Measurements from ENCODE around the gene TNS3. TPM values are rescaled to one million over a fixed set of nuclear protein-coding genes. Genes with fewer than 3 reads are reported as not detected.

TNS3 gene
- total RNA-seq, 1 experiment from 2014 or later, result 533 TPM

GRCh38 chr7:47540387-47541350 lies 41.2 kb downstream of the TNS3 start:
- H3K4me1 ChIP-seq (ENCODE audit: control insufficient read depth, insufficient read depth, low read length), result peaks cover 90% of the 10 kb centered on the region
- H3K36me3 ChIP-seq (ENCODE audit: control insufficient read depth, insufficient read depth, low read length), result no peaks in the 10 kb centered on the region
- H3K27ac ChIP-seq (ENCODE audit: low read length), result peak overlapping the region; percentile 99
- ATAC-seq (no peak), DNase-seq (ENCODE audit: low read depth, low spot score) (no peak)
- H3K9me3 ChIP-seq (ENCODE audit: control insufficient read depth, insufficient read depth, low read depth, low read length), result no peaks in the 10 kb centered on the region
- ChIA-PET POLR2A (interaction anchor here (0.6 kb wide), 1 partner anchor 20 kb away, joined by 7 read pairs; no protein-coding TSS in a partner anchor), CTCF (interaction anchor here (0.9 kb wide), 1 partner anchor 11 kb away, joined by 3 read pairs; no protein-coding TSS in a partner anchor)
- BruUV-seq (replicated peaks), result TSS peak; percentile 39
- TF ChIP-seq SIN3A (IDR thresholded peaks at IDR 0.05; ENCODE audit: borderline replicate concordance, insufficient read depth, low read depth, low read length) (no peak), TCF7L2 (IDR thresholded peaks at IDR 0.05; ENCODE audit: low read depth, low read length) (0 out of 2 replicates have a peak, but pooled peaks have one; percentile 33), POLR2AphosphoS5 (IDR thresholded peaks at IDR 0.05; ENCODE audit: low read depth, low read length) (peak; percentile 8; the same call in 1 of the 2 replicates), REST (IDR thresholded peaks at IDR 0.05; ENCODE audit: insufficient read depth in 1 of 2, low read depth in 2 of 2, low read length in 1 of 2) (no peak)
- peak overlapping the region in 1 of 2 experiments; percentile 66; a peak in 2 of 4 replicates for H3K4me3 ChIP-seq (ENCODE audit: low read depth in 2 of 2, low read length in 2 of 2)
- no peaks in the 10 kb centered on the region for H3K27me3 ChIP-seq (ENCODE audit: control insufficient read depth, insufficient read depth, low read length)
- intact Hi-C loops (cut with micrococcal nuclease; ENCODE audit: unreplicated experiment), result no loop called here
- in situ Hi-C loops (cut with HindIII; ENCODE audit: low pct_unique_long_range_greater_than_20kb, low sequenced_read_pairs), result no loop called here

GRCh38 chr7:47540053-47540386 lies 41.9 kb downstream of the TNS3 start:
- intact Hi-C loops (cut with micrococcal nuclease; ENCODE audit: unreplicated experiment) (no loop called here), in situ Hi-C loops (cut with HindIII; ENCODE audit: low pct_unique_long_range_greater_than_20kb, low sequenced_read_pairs) (no loop called here)
- no peak for TF ChIP-seq REST (IDR thresholded peaks at IDR 0.05; ENCODE audit: insufficient read depth in 1 of 2, low read depth in 2 of 2, low read length in 1 of 2)
- TF ChIP-seq TCF7L2 (IDR thresholded peaks at IDR 0.05; ENCODE audit: low read depth, low read length), result no peak
- no peak for TF ChIP-seq SIN3A (IDR thresholded peaks at IDR 0.05; ENCODE audit: borderline replicate concordance, insufficient read depth, low read depth, low read length)
- TF ChIP-seq POLR2AphosphoS5 (IDR thresholded peaks at IDR 0.05; ENCODE audit: low read depth, low read length), result no peak
- no peak for TF ChIP-seq CTCF (IDR thresholded peaks at IDR 0.05)
- Histone ChIP-seq H3K4me3 (ENCODE audit: low read depth in 2 of 2, low read length in 2 of 2) (peak overlapping the region in 1 of 2 experiments; percentile 66; a peak in 2 of 4 replicates), H3K36me3 (ENCODE audit: control insufficient read depth, insufficient read depth, low read length) (no peaks in the 10 kb centered on the region; the same call in 1 of the 2 replicates), H3K4me1 (ENCODE audit: control insufficient read depth, insufficient read depth, low read length) (peaks cover 90% of the 10 kb centered on the region), H3K27ac (ENCODE audit: low read length) (peak overlapping the region; percentile 99), H3K9me3 (ENCODE audit: control insufficient read depth, insufficient read depth, low read depth, low read length) (no peaks in the 10 kb centered on the region), H3K27me3 (ENCODE audit: control insufficient read depth, insufficient read depth, low read length) (no peaks in the 10 kb centered on the region)
- POLR2A ChIA-PET, result interaction anchor here (0.6 kb wide), 1 partner anchor 20 kb away, joined by 7 read pairs; no protein-coding TSS in a partner anchor
- DNase-seq (ENCODE audit: low read depth, low spot score), result no peak
- no TSS peak for BruUV-seq (replicated peaks)
- CTCF ChIA-PET, result no interaction called here
- ATAC-seq, result no peak
